ENCODE results near the gene LMO4.

GRCh38 chr1:87348341-87349019 lies 19.8 kb downstream of the LMO4 start:
- no peak for TF ChIP-seq CTCF (IDR thresholded peaks at IDR 0.05; ENCODE audit: insufficient read depth, low read depth, low read length)
- TF ChIP-seq EZH2 (IDR thresholded peaks at IDR 0.05; ENCODE audit: insufficient read depth, low read length) = no peak
